WI38 (cell line): ENCODE data around the gene TSPAN18.

Source experiments
- H3K4me3 ChIP-seq: 2 replicates; pipeline ENCODE4 v1.5.1; 2011; ENCODE audit warnings: low read depth, mild to moderate bottlenecking, control low read depth, low read length
- TF ChIP-seq, protein P1 (sequence below): IDR thresholded peaks from 2 replicates; pipeline ENCODE4 v1.5.1; 2012; ENCODE audit warnings: low read depth, mild to moderate bottlenecking, control low read depth, low read length

TSPAN18 gene

DNA sequence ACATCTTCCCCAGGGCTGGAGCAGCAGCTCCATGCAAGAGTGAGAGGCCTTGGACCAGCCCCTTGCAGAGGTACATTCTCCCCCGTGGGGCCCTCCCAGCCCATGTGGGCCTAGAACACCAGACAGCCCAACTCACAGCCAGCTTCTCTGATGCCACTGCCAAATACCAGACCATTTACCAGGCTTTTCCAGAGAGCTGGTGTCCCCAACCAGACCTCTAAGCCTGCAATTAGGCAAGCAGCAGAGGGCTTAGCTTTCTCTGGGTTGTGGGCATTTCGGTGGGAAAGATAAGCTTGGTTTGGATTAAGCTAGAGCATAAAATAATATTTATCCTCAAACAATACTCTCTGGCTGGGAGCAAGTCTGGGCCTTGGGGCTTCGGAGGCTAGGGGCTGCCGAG lies 148.3 kb downstream of the TSPAN18 start:
- TF ChIP-seq, protein P1, sequence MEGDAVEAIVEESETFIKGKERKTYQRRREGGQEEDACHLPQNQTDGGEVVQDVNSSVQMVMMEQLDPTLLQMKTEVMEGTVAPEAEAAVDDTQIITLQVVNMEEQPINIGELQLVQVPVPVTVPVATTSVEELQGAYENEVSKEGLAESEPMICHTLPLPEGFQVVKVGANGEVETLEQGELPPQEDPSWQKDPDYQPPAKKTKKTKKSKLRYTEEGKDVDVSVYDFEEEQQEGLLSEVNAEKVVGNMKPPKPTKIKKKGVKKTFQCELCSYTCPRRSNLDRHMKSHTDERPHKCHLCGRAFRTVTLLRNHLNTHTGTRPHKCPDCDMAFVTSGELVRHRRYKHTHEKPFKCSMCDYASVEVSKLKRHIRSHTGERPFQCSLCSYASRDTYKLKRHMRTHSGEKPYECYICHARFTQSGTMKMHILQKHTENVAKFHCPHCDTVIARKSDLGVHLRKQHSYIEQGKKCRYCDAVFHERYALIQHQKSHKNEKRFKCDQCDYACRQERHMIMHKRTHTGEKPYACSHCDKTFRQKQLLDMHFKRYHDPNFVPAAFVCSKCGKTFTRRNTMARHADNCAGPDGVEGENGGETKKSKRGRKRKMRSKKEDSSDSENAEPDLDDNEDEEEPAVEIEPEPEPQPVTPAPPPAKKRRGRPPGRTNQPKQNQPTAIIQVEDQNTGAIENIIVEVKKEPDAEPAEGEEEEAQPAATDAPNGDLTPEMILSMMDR, result no peak
- H3K4me3 ChIP-seq, result no peak overlapping the region

DNA sequence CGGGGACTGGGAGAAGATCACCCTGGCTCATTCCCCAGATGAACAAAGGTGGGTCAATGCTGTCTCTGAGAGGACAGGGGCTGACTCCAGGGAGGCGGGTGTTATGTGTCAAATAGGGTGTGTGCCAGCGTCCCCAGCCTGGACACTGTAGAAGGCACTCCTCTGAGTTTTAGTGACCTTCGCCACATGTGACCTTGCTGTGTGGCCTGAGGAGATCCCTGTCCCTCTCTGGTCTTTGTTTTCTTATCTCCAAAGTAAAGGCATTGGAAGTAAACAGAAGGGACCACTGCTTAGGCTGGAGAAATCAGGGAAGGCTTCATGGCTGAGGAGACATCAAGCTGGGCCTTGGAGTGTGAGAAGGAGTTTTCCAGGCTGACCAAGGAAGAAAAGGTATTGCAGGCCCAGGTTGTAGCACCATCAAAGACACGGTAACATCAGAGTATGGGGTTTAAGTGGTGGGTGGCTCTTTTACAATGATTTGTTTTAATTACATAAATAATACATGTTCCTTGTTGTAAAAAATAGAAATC lies 149.5 kb downstream of the TSPAN18 start:
- TF ChIP-seq, protein P1, result no peak
- H3K4me3 ChIP-seq, result no peak overlapping the region

DNA sequence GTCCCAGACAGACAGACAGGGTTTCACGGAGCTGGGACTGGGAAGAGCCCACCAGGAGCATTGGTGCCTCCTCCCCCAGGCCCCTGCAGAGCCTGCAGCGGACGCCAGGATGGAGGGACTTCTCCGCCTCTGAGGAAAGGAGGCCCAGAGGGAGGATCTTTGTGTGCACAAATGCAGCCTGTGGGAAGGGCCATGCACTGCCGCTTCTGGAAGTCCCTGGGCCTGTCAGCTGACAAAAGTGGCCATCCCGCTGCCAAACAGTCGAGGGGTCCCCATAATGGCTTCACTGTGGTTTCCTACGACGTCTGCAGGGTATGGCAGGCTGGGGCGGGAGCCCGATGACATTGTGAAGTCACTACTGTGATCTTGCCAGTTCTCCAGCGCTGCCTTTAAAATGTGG lies 150.1 kb downstream of the TSPAN18 start:
- TF ChIP-seq, protein P1, result no peak
- no peak overlapping the region for H3K4me3 ChIP-seq

DNA sequence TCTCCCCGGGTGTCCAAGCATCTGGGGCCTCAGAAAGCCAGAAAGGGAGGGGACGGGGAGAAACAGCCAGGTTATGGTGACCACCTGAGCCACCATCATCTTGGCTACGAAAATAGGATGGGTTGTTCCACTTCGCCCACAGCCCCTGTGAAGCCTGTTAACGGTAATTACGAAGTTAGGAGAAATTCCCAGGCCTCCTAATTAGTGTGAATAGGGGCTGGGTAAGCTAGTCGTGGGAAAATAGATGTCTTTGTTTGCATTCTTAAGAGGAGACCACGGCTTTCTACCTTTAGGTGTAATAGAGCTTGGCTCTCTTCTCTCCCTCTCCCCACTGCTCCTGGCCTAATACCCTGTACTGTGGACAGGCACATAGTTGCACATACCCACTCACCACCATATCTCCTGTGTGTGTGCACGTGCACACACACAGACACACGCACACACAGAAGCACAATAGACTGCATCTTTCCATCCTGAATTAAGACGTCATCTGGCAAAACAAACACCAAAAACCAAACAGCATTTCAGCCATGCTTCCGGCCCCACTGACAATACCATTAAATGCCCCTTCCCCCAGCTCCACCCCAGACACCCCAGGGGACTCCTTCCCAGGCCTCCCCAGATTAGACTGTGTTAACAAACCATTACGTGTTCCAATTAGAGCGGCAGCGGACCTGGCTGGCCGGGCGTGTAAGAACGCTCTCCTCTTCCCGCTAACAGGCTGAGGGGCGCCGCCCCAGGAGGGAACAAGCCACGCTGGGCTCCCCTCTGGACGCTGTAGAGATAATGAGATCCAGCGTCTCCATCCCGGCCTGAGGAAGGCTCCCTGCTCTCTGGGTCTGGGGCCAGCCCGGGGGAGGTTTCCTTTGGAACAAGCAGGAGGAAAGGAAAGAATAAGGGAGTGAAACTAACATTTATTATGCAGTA lies 151.1 kb downstream of the TSPAN18 start:
- TF ChIP-seq, protein P1, result no peak
- no peak overlapping the region for H3K4me3 ChIP-seq

DNA sequence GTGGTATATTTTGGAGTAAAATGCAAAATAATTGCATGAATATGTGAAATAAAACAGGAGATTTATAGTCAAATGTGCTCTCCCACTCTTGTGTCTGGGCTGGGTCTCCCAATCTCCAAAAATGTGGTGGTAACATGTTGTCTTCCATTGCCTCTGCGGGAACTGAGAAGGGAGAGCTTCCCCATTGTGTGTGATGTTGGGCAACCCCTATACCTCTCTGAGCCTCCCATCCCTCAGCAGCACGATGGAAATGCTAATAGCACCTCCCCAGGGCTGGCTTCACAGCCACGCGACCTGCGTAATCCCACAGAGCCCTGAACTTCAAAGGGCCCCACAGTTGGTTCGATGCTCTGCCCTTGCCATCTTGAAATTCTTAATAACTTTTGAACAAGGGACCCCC lies 151.9 kb downstream of the TSPAN18 start:
- no peak overlapping the region for H3K4me3 ChIP-seq
- TF ChIP-seq, protein P1, result no peak

DNA sequence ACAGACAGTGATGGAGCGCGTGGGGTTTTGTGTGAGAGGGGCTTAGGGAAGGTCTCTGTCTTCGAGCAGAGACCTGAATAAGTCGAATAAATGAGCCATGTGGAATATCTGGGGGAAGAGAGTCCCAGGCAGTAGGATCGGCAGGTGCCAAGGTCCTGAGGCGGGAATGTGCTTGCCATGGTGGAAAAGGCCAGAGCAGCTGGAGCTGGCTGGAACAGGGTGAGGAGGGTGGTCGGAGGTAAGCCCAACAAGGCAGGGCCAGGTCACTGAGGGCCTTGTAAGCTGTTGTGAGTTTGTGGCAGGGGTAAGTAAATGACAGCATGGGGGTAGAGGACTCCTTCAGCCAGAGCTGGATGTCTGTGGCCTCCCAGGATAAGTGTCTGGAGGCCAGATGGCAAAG lies 152.7 kb downstream of the TSPAN18 start:
- TF ChIP-seq, protein P1, result no peak
- no peak overlapping the region for H3K4me3 ChIP-seq

DNA sequence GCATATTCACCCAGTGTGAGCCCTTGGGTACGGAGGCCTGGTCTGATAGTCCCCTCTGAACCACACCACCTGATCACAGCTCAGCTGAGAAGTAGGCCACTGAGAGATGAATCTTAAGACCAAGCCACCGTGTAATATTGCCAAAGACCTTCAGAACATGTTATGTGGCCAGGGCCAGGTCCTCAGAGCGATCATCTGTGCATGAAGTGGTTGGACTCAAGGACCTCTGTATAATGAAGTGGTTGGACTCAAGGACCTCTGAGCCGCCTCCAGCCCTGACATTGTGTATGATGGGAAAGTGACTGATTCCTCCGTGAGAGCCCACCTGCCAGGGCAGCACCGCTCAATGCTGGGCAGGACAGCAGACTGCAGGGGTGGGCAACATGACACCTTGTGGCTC lies 153.7 kb downstream of the TSPAN18 start:
- TF ChIP-seq, protein P1, result no peak
- H3K4me3 ChIP-seq, result no peak overlapping the region
